Forelimb muscle (tissue), 1 donor: ENCODE measurements around the gene PPIP5K2. TPM values are rescaled to one million over a fixed set of nuclear protein-coding genes. Genes with fewer than 3 reads are reported as not detected.
"Not testable (repeated sequence)": the region's sequence is repeated elsewhere in the genome, so short reads cannot be mapped to it uniquely, and the experiment has no call there.

Experiments used
- DNase-seq: peaks from one replicate; pipeline ENCODE4 v3.0.0-alpha.2; 2013; ENCODE audit warnings: low read depth
- polyA plus RNA-seq: library from polyadenylated mRNA; unstranded; fragments of 120-200 nt; gene quantifications from one replicate; pipeline ENCODE4 v1.2.1, GENCODE V29; 2013; ENCODE audit not compliant: insufficient read length

PPIP5K2 gene
- polyA plus RNA-seq, 1 donor, result 29.7 TPM

DNA sequence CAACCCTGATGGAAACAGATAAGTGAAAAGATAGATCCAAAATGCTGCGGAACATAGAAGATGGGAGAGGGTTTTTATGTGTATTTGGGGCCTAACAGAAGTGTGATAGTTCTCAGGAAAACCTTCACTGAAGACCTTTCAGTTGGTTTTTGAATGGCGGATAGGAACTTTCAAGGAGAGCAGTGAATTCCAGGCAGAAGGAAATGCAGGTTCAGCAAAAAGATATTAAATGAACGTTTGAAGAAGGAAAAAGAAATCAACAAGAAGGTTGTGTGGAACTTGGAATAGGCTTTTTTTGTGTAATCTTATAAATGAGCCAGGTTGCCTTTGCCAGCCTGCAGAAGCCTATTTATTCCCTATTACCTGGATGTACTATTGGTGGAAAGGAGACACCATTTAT is 2.1 kb downstream of the PPIP5K2 start:
- no peak for DNase-seq

DNA sequence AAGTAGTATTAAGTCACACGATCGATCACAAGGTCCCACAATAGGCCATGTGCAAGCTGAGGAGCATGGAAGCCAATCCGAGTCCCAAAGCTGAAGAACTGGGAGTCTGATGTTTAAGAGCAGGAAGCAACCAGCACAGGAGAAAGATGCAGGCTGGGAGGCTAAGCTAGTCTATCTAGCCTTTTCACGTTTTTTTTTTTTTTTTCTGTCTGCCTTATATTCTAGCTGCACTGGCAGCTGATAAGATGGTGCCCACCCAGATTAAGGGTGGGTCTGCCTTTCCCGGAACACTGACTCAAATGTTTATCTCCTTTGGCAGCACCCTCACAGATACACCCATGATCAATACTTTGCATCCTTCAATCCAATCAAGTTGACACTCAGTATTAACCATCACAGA is 6.5 kb downstream of the PPIP5K2 start:
- no peak for DNase-seq

DNA sequence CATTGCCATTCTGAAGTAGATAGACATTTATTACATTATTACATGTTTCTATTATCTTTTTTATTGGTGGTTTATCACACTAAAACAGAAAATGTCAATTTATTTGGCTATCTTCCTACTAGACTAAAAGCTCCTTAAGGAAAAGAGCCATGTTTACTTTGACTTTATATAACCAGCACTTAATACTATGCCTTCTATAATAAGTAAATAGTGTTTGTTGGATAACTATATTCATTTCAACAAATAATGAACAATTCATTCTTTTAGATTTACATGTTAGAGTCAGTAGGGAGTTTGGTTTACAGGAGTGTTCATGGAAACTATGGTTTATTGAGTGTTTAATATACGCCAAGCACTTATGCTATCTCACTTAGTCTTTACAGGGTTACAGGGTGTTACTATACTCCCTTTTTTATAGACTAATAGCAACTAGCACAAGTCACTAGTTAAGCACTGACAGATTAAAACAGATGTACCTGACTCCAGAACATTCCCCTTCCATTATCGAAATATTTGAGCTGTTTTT is 7.3 kb downstream of the PPIP5K2 start:
- DNase-seq, result no peak

DNA sequence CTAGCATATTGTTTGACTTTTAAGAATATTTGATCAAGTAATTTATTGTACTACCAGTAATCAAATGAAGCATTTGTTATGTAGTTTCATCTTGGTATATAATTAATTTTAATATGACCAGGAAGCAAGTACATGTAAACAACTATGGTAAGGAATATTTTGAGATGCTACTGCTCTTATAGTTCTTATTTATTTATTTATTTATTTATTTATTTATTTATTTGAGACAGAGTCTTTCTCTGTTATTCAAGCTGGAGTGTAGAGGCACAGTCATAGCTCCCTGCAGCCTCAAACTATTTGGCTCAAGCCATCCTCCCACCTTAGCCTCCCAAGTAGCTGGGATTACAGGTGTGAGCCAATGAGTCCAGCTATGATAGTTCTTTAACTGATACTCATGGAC is 8.1 kb downstream of the PPIP5K2 start:
- no peak for DNase-seq

DNA sequence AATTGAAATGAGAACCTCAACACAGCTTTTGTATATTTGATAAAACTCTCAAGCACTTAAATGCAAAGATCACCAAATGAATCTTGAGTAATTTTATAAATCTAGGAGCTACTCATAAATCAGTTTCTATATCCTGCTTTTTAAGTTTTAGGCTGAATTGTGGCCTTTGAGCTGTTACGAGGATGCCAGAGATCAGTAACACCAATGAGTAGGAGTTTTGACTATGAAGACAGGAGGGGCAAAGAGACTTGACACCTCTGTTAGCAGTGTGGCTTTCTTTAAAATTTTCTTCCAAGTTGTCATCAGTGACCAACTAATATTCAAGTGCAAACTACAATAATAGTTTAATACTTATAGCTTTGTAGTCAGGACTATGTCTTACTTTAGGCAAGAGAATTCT is 12.6 kb downstream of the PPIP5K2 start:
- no peak for DNase-seq

DNA sequence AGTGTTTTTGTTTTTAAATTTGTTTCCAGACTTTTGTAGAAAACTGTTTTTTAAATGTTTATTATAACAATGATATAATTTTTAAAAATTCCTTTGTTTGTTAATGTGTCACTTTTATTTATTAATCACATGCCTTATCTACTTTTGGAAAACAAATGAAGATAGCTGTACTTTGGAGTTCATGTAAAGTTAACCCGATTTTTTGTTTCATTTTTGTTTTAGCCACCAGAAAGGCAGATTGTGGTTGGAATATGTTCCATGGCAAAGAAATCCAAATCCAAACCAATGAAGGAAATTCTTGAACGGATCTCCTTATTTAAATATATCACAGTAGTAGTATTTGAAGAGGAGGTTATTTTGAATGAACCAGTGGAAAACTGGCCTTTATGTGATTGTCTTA is 13.1 kb downstream of the PPIP5K2 start:
- DNase-seq, result no peak

DNA sequence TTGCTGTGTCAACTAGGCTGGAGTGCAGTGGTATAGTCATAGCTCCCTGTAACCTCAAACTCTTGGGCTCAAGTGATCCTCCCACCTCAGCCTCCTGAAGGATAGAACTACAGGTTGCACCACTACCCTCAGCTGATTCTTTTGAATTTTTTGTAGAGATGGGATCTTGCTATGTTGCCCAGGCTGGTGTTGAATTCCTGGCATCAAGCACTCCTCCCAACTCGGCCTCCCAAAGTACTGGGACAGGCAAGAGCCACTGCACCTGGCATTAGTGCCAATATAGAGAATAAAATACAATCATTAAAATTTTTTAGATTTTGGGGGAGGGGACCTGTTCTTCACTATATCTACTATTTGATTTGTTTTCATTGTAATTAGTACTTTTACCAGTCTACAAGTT is 15.4 kb downstream of the PPIP5K2 start:
- no peak for DNase-seq

DNA sequence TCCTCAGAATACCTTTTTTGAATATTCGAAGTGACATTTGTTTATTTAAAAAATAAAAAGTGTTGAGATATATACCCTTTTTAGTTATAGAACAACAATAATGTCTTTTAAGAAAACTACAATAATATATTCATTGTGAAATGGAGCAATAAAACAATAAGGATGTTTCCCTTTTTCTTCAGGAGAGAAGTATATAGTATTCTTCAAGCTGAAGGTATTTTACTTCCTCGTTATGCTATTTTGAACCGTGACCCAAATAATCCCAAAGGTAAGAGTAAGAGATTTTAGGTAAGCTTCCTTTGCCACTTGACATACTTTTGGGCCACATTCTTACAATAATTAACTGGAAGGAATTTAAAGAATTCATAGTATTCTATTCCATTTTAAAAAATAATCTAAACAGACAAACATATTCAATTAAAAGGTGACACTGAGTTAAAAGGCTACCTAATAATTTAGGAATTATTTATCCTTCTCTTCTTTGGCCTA is 18.1 kb downstream of the PPIP5K2 start:
- no peak for DNase-seq

DNA sequence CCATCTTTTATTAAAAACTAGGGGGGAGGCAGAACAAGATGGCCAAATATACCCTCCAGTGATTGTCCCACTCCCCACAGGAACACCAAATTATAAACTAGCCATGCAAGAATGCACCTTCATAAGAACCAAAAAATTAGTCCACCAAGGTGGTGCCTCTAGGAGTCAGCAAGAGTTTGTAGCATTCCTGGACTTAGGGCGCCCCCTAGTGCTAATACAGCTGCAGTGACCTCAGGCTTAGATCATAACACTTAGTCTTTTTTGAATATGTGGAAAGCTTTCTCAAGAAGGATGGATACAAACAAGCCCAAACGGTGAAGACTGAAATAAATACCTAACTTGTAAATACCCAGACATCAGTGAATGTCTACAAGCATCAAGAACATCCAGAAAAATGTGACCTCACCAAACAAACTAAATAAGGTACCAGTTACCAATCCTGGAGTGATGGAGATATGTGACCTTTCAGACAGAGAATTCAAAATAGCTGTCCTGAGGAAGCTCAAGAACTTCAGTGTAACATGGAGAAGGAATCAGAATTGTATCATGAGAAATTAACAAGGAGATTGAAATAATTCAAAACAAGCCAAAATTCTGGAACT is 19.3 kb downstream of the PPIP5K2 start:
- no peak for DNase-seq

DNA sequence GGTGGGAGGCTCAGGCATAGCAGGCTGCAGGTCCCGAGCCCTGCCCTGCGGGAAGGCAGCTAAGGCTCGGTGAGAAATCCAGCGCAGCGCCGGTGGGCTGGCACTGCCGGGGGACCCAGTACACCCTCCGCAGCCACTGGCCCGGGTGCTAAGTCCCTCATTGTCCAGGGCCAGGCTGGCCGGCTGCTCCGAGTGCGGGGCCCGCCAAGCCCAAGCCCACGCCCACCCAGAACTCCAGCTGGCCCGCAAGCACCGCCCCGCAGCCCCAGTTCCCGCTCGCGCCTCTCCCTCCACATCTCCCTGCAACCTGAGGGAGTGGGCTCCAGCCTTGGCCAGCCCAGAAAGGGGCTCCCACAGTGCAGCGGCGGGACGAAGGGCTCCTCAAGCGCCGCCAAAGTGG is 22.0 kb downstream of the PPIP5K2 start:
- not testable (repeated sequence) for DNase-seq

DNA sequence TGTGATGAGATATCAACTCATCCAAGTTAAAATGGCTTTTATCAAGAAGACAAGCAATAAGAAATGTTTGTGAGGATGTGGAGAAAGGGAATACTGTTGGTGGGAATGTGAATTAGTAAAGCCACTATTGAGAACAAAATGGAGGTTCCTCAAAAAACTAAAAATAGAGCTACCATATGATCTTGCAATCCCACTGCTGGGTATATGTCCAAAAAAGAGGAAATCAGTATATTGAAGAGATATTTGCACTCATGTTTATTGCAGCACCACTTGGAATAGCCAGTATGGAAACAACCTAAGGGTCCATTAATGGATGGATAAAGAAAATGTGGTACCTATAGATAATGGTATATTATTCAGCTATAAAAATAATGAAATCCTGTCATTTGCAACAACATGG is 25.1 kb downstream of the PPIP5K2 start:
- no peak for DNase-seq

DNA sequence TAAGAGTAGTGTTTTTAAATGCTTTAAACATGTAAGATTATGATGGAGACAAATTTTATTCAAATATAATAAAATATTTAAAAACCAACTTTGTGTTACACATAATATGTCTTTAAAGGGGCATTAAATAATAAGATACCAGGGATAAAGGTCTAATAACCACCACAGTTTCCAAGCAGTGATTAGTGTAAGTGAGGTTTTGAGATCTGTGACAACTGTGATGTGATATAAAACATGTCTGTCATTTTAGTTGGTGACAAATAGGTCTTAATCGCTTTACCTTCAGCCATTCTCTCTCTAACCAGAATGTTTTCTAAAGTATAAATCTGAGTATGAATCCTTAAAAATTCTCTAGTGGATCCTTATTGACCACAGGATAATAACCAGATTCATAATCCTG is 28.1 kb downstream of the PPIP5K2 start:
- DNase-seq, result no peak

DNA sequence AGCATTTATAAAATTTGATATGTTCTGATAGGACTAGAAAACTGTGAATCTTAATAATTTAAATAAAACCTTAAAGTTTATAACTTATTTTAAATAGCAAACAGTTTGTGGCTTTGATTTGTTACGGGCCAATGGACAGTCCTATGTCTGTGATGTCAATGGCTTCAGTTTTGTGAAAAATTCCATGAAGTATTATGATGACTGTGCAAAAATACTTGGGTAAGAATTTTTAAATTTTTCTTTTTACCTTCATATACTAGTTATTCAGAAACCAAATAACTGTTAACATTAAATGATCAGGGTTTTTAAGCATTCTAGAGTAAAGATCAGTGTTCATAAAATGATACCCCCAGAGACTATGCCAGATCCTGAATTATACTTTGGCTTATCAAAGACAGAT is 31.1 kb downstream of the PPIP5K2 start:
- DNase-seq, result no peak

DNA sequence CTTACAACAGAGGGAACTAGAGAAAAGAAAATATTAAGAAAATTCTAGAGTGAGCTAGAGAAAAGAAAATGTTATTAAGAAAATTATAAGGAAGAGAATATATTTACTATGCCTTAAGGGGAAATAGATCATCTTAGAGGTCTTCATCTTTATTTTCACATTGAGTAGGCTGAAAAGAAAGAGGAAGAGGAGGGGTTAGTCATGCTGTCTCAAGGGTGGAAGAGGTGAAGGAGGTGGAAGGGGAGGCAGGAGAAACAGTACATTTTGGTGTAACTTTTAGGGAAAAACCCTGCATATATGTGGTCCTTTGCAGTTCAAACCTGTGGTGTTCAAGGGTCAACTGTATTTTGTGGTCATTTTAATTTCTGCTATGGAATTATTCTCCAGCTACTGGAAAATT is 46.6 kb downstream of the PPIP5K2 start:
- no peak for DNase-seq

DNA sequence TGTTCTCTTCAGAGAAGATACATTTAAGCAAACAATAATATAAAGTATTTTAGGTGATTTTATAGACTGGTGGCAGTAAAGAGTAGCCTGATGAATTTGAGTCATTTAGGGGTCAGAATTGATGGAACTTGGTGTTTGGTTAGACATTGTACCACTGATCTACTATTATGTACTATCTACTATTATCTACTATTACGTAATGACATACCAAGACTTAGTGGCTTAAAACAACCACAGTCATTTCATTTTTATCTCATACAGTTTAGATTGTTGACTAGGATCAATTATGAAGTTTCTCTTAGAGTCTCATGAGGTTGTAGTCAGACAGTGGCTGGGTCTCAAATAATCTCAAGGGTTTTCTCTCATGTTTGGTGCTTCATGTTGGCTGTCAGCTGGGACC is 54.0 kb downstream of the PPIP5K2 start:
- DNase-seq, result no peak

DNA sequence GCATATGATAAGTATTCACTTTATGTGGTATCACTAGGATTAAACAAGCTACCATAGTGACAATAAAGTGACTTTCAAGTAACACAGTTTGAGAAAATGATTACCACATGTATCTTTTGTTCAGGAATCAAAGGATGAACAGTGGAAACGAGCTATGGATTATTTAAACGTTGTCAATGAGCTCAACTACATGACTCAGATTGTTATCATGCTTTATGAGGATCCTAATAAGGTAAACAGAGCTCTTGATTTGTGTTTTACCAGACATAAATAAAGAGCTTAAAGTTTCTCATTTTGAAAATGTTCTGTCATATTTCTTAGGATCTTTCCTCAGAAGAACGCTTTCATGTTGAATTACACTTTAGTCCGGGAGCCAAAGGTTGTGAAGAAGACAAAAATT is 57.4 kb downstream of the PPIP5K2 start:
- DNase-seq, result no peak

DNA sequence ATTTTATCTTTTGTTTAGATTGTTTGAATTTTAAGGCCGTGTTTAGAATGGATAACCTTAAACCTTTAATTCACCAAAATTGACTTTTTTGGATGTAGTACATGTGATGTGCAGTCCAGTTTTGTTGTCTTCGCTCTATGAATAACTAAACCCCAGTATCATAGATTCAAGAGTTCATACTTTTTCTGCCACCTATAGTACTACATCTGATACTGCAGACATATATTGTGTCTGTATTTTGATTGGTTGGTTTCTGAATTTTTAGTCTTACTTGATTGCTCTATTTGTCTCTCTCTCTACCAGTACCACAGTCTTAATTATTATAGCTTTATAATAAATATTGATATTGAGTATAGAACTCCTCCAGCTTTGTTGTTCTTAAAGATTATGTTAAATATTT is 58.1 kb downstream of the PPIP5K2 start:
- no peak for DNase-seq

DNA sequence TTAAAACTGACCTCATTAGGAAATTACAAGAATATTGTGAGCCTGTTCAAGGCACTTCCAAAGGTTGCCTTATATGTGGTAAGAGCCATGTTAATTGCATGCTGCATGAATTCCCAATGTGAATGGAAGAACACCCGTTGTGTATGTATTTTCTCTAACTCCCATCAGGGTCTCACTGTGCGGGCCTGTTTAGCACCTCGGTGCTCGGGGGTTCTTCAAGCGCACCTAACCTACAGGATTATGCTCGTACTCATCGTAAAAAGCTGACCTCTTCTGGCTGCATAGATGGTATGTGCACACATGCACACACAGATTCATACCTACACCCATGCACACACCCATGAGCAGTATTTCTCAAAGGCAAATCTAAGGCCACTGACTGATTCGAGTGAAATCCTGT is 66.1 kb downstream of the PPIP5K2 start:
- no peak for DNase-seq

DNA sequence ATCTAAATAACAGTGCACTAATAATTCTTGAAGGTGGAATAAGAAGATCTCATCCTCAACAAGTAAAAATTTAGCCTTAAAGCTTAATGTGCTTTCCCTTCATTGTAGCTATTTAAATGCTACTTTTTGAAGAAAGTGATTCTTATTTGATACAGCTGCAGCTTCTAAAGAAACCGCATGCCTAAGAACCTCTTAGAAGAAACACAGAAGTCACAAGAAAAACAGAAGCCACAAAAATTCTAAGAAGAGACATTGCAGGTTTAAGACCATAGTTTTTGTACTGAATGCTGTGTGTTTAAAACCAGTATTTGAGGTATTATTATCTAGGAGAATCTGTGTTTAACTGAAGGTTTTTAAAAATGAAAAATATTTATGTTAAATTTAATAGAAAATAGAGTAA is 68.3 kb downstream of the PPIP5K2 start:
- DNase-seq, result no peak

DNA sequence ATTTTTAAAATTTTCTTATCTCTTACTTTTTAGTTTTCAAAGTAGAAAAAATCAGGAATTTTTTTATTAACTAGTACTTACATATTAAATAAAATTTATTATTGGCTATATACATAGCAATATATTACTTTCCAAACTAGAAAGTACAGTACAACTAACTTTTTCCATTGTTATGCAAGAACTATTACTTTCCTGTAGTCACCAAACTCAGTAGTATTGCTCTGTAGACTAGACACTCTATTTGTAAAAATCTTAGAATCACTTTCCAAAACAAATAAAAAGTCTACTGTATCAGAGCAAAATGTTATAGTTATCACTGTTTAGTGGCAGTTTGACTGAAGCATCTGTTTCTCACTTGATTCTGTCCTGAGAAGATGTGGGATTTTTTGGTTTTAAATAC is 83.1 kb downstream of the PPIP5K2 start:
- no peak for DNase-seq

DNA sequence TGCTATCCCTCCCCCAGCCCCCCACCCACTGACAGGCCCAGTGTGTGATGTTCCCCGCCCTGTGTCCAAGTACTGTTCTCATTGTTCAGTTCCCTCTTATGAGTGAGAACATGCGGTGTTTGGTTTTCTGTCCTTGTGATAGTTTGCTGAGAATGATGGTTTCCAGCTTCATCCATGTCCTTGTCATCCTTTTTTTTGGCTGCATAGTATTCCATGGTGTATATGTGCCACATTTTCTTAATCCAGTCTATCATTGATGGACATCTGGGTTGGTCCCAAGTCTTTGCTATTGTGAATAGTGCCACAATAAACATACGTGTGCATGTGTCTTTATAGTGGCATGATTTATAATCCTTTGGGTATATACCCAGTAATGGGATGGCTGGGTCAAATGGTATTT is 84.9 kb downstream of the PPIP5K2 start:
- not testable (repeated sequence) for DNase-seq

DNA sequence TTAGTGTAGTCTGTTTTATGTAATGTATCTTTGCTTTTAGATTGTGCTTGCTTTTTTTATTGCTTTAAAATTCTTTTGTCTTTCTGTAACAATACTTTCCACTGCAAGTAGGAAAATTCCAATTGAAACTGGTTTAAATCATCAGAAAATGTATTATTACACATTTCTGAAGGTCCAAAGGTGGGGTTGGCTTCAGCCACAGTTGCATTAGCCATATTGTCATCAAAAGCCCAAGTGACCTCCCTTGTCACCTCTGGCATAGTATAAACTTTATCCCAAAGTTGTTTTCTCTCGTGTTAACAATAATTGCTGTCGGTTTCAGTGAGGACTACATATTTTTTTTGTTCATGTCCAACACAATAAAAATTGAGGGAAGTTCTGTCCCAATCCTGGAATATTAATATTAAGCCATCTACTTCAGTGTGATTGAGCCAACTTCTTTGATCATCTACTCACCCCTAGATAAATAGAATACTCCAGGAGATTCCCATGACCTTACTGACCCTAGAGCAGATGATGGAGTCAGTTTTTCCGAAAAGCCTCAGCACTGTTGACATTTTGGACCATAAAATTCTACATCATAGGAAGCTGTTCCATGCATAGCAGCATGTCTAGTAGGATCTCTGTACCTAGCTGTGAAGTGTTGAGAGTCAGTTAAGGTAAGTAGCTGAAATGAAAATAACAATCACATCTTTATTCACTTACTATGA is 86.0 kb downstream of the PPIP5K2 start:
- DNase-seq, result no peak

DNA sequence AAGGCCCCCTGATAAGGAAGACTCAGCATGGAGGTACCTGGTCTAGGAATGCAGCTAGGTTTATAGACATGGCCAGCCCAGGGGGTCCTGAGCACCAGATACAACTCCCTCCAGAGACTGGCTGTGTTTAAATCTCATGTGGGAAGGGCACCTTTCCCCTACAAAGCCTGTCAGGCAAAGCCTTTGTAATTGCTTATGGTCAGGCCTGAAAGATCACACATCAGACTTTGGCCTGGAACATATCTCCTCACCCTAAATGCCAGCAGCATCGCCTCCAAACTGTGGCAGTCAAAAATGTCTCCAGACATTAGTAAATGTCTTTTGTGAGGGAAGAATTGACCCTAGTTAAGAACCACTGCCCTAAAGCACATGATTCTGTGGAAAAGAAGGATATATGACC is 86.9 kb downstream of the PPIP5K2 start:
- no peak for DNase-seq

DNA sequence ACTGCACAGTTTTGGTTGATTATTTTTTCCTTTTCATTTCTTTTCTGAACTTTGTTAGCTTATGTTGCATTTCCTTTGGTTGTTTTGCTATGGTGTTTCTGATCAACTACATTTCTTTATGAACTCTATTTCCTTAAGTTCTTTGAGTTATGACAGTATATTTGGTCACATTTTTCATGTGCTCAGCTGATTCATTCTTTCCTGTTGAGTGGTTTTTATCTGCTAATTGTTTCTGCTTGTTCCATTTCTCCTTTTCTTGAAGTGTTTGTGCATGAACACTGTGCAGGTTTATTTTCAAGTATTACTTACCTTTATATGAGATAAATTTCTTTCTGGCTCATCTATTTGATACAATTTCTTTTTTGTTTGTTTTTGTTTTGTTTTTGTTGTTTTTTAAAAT is 87.6 kb downstream of the PPIP5K2 start:
- DNase-seq, result no peak
